Measurements from ENCODE around the gene RAD51B.

- TF ChIP-seq CTCF (IDR thresholded peaks at IDR 0.05) (no peak), EP300 (IDR thresholded peaks at IDR 0.05; ENCODE audit: low read depth) (no peak)
Observed at GRCh38 chr14:67999290-67999689, 179.7 kb downstream of the RAD51B start.
